ENCODE data around the gene GPRC5C.

DNA sequence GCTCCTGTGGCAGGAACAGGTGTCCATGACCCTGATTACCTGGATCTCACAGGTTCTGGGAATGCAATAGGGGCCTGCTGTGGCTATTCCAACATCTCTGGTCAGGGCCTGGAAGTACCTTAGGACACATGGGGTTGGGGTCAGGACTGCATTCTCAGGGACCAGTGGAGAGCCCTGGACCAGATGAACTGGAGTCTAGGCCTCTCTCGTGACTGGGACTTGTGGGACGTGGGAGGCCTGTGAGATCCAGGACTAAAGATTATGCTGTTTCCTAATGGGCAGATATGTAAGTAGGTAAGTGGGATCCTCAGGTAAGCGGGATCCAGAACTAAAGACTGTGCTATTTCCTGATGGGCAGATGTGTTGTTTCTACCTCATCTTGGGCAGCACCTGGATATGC is 18.3 kb downstream of the GPRC5C start:
- TF ChIP-seq CTCF (IDR thresholded peaks at IDR 0.05; ENCODE audit: insufficient read depth, low read length) (no peak), POLR2AphosphoS5 (IDR thresholded peaks at IDR 0.05; ENCODE audit: low read depth) (no peak)
